AG09309 (cell line): ENCODE results near the gene MPDZ.

Experiments
- DNase-seq: peaks from one replicate; pipeline ENCODE4 v3.0.0-alpha.2; 2010; ENCODE audit warnings: low read depth
- H3K4me3 ChIP-seq: 2 replicates; pipeline ENCODE4 v1.5.1; 2011; ENCODE audit warnings: mild to moderate bottlenecking, low read depth, low read length, moderate library complexity; ENCODE audit not compliant: control insufficient read depth
- TF ChIP-seq, protein P1 (sequence below): IDR thresholded peaks from 2 replicates; pipeline ENCODE4 v1.5.1; 2011; ENCODE audit warnings: mild to moderate bottlenecking, low read depth, low read length, inconsistent platforms; ENCODE audit not compliant: insufficient read depth, control insufficient read depth; ENCODE audit errors: missing control alignments

Gene MPDZ

DNA sequence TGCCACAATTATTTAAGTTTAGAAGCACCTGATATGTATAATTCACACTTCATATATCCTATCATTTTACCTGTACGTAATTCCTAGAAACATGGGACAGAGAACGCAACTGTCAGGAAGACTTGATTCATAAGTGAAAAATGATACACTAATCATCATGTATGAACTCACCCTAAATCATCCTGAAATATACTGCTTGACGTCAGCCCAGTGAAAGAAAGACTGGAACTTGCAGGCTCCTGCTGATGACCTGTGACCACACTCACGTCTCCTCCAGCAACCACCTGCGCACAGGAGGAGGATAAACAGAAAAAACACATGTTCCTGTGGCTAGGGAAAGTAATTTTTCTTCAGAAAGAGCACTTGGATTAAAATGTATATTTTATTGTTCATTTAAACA, 169.7 kb downstream of the MPDZ start:
- TF ChIP-seq, protein P1, sequence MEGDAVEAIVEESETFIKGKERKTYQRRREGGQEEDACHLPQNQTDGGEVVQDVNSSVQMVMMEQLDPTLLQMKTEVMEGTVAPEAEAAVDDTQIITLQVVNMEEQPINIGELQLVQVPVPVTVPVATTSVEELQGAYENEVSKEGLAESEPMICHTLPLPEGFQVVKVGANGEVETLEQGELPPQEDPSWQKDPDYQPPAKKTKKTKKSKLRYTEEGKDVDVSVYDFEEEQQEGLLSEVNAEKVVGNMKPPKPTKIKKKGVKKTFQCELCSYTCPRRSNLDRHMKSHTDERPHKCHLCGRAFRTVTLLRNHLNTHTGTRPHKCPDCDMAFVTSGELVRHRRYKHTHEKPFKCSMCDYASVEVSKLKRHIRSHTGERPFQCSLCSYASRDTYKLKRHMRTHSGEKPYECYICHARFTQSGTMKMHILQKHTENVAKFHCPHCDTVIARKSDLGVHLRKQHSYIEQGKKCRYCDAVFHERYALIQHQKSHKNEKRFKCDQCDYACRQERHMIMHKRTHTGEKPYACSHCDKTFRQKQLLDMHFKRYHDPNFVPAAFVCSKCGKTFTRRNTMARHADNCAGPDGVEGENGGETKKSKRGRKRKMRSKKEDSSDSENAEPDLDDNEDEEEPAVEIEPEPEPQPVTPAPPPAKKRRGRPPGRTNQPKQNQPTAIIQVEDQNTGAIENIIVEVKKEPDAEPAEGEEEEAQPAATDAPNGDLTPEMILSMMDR, result no peak
- DNase-seq, result no peak
- no peak overlapping the region for H3K4me3 ChIP-seq

DNA sequence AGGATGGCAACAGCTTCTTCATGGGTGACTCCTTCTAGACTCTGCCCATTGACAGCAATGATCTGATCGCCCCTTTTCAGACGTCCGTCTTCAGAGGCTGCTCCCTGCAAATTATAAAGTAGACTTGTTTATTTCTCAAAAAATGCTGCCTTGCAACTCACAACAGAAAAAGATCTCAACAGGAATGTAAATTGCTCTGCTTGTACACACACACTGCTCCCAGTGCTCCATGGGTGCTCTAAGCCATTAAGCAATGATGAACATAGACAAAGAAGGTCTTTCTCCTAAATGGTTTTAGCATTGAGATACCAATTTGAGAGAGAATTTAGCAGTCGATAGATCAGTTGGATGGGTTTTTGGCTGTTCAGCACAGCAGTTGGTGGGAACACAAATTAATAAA, 172.5 kb downstream of the MPDZ start:
- no peak overlapping the region for H3K4me3 ChIP-seq
- DNase-seq, result no peak
- TF ChIP-seq, protein P1, result no peak

DNA sequence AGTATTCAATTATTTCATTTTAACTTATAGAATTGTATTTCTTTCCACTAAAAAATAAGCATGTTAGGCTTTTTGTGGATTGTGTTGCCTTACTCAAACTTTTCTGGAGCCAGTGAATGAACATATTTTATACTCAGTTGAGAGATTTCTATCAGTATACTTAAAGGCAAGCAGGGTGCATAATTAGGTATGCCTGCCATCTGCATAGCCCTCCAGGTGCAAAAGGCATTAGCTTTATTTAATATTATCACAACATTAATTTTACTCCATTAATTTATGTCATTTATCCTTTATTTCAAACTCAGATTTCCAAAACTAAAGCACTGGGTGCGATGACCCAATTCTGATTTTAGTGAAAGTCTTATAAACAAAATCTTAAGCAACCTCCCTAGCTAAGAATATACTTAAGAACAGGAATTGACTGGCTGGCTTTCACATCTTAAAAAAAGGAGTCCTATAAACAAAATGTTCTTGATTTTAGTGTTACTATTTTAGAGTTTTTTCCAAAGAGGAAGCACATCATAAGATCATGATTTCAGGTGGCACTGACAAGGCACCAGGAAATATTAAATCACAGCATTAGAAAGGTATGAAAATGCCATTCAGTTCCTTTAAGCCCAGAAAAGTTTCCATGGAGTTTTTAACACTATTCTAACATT, 178.4 kb downstream of the MPDZ start:
- H3K4me3 ChIP-seq, result no peak overlapping the region
- no peak for DNase-seq
- TF ChIP-seq, protein P1, result no peak

DNA sequence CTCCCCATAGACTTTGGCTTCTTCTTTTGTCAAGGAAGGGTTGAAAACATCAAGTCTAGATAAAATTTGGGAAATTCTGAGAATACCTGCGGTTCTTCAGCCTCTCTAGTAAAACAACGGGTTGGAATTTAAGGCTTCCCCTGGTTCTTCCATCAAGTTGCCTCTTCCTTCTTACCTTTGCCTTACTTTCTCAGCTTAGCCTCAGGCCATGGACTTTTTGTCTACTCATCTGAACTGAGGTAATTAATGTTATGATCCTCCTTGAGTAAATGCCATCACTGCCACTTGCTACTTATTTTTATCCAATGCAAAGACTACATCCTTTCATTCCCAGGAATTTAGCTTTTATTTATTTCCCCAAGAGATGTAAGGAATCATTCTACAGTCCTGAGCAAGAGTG, 184.4 kb downstream of the MPDZ start:
- TF ChIP-seq, protein P1, result no peak
- no peak overlapping the region for H3K4me3 ChIP-seq
- DNase-seq, result no peak

DNA sequence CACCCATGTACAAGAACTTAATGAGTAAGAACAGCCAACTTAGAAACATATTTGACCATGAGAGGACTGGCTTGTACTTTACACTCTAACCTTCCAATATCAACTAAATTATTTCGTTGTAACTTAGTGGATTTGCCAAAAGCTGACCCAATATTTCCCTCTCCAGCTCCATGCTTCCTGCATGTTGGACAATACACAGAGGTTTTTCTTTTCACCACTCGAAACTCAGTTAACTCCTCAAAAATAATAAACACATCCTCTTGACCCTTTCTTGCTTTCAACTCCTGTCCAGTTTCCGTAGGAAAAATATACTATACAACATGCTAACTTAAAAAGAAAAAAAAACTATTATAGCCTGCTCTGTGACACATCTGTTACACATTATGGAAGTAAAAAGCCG, 188.9 kb downstream of the MPDZ start:
- no peak for DNase-seq
- TF ChIP-seq, protein P1, result no peak
- H3K4me3 ChIP-seq, result no peak overlapping the region

DNA sequence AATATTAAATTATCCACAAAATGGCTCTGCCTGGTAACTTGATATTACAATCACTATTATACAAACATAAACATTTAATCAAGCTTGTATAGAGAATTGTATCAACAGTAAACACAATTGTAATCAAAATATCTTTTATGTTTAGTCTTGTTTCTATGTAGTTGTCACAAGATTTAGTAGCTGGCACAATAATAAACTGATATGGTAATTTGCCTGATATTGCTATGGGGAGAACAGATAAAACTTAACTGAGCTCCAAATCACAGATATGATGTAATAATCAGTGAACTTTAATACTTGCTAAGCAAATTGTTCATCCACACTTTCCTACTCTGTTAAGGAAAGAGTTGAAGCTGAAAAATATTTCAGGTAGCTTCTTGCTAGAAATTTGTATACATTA, 189.8 kb downstream of the MPDZ start:
- TF ChIP-seq, protein P1, result no peak
- no peak for DNase-seq
- no peak overlapping the region for H3K4me3 ChIP-seq
